Testis (tissue), 5 donors: ENCODE data around the gene CYP4B1. TPM values are rescaled to one million over a fixed set of nuclear protein-coding genes. Genes with fewer than 3 reads are reported as not detected.
"Not testable (repeated sequence)": the region's sequence is repeated elsewhere in the genome, so short reads cannot be mapped to it uniquely, and the experiment has no call there.

Experiments used
- DNase-seq: peaks from one replicate; pipeline ENCODE4 v3.0.0-alpha.2; 2019
- H3K27ac ChIP-seq, 2 donors: fragments of 200-600 bp; sonication (generic); one replicate each; pipeline ENCODE4 v1.5.1; 2019
- H3K27me3 ChIP-seq: fragments of 200-600 bp; sonication (generic); one replicate; pipeline ENCODE4 v1.5.1; 2019
- H3K36me3 ChIP-seq: fragments of 200-600 bp; sonication (generic); one replicate; pipeline ENCODE4 v1.5.1; 2017; ENCODE audit warnings: low read depth; ENCODE audit errors: missing control alignments
- H3K4me1 ChIP-seq: fragments of 200-600 bp; sonication (generic); one replicate; pipeline ENCODE4 v1.5.1; 2019
- H3K4me3 ChIP-seq, 2 donors: fragments of 200-600 bp; sonication (generic); one replicate each; pipeline ENCODE4 v1.5.1; 2017 to 2019
- H3K9me3 ChIP-seq: fragments of 200-600 bp; sonication (generic); one replicate; pipeline ENCODE4 v1.5.1; 2017
- CTCF ChIP-seq, 3 experiments: fragments of 450-650 bp in 2 of 3; fragments of 200-600 bp in 1 of 3; sonication (generic) in 1 of 3; IDR thresholded peaks; one replicate each; pipeline ENCODE4 v1.5.1; 2016 to 2019; ENCODE audit warnings: antibody characterized with exemption in 3 of 3, mild to moderate bottlenecking in 2 of 3, moderate library complexity in 1 of 3
- POLR2A ChIP-seq: fragments of 450-650 bp; IDR thresholded peaks from one replicate; pipeline ENCODE4 v1.6.1; 2017; ENCODE audit warnings: antibody characterized with exemption, mild to moderate bottlenecking, moderate library complexity
- WGBS, 2 donors: methylation state at CpG; one replicate each; pipeline ENCODE4 v1.1.5; 2018; 5-methylcytosine and 5-hydroxymethylcytosine counted together
- intact Hi-C: fragments of 100-400 bp; cut with DNase I; formaldehyde crosslinking; loops from one replicate; pipeline ENCODE4 v1.15.1; 2023; ENCODE audit warnings: low total_unique reads
- long read RNA-seq, 2 donors: transcript quantifications; one replicate each; lab custom pipeline, GENCODE V29; 2026
- polyA plus RNA-seq: library from polyadenylated mRNA; stranded (reverse); fragments of 350-450 nt; fragmentation: Illumina TruSeq; extraction: RNeasy Lipid Tissue Mini Kit (QIAGEN cat#74804); gene quantifications from one replicate; pipeline ENCODE4 v1.2.3, GENCODE V29; 2014; ENCODE audit warnings: low read depth, low replicate concordance; ENCODE audit not compliant: insufficient read depth
- total RNA-seq, 2 donors: library from RNA; depleted of rRNA; stranded (reverse); fragments of >200 nt; gene quantifications; one replicate each; pipeline ENCODE4 v1.2.3, GENCODE V29; 2016

The CYP4B1 gene
- total RNA-seq (1 to 10 TPM; 4.3 to 6.1 TPM), polyA plus RNA-seq (2.1 TPM)
- long read RNA-seq, donor 1: 0 reads
- long read RNA-seq, donor 2: 0 reads

- intact Hi-C loops: no loop called here
- WGBS, 2 donors: 49 to 90% methylated on average over 2 to 4 of the region's 4 CpGs
- peak; percentile 79 for DNase-seq
- Histone ChIP-seq H3K9me3 (no peaks in the 10 kb centered on the region), H3K36me3 (no peaks in the 10 kb centered on the region), H3K27ac (no peak within 1 kb of the TSS), H3K4me1 (peaks cover 13% of the 10 kb centered on the region), H3K4me3 (no peak within 1 kb of the TSS), H3K27me3 (no peaks in the 10 kb centered on the region)
- TF ChIP-seq POLR2A (no peak), CTCF (IDR thresholded peaks at IDR 0.05) (no peak)
Observed at GRCh38 chr1:46798810-46799209, at the start of gene CYP4B1. CYP4B1 (plus strand) TSS chr1:46799046; CDS start chr1:46799082, 36 bp downstream.

- intact Hi-C loops: loop anchor here (10.0 kb wide), 1 partner anchor 245 kb away; no protein-coding TSS in a partner anchor
- H3K36me3 ChIP-seq: no peaks in the 10 kb centered on the region
- no peak overlapping the region for H3K4me3 ChIP-seq
- no peaks in the 10 kb centered on the region for H3K9me3 ChIP-seq
- no peak for TF ChIP-seq CTCF (IDR thresholded peaks at IDR 0.05)
- TF ChIP-seq POLR2A: no peak
- no peak overlapping the region for H3K27ac ChIP-seq
- no peaks in the 10 kb centered on the region for H3K4me1 ChIP-seq
- WGBS, 2 donors: 82 to 84% methylated on average over 1 of the region's 1 CpG
- no peaks in the 10 kb centered on the region for H3K27me3 ChIP-seq
- DNase-seq: no peak
Observed at GRCh38 chr1:46749404-46749803, 49.4 kb upstream of the CYP4B1 start.

- DNase-seq: no peak
- no peaks in the 10 kb centered on the region for H3K9me3 ChIP-seq
- no peak overlapping the region for H3K27ac ChIP-seq
- no peak overlapping the region for H3K4me3 ChIP-seq
- no peaks in the 10 kb centered on the region for H3K36me3 ChIP-seq
- no peaks in the 10 kb centered on the region for H3K4me1 ChIP-seq
- intact Hi-C loops: loop anchor here (10.0 kb wide), 1 partner anchor 245 kb away; no protein-coding TSS in a partner anchor
- 60 to 67% methylated on average over 7 of the region's 7 CpGs for WGBS, 2 donors
- H3K27me3 ChIP-seq: no peaks in the 10 kb centered on the region
- TF ChIP-seq CTCF (IDR thresholded peaks at IDR 0.05): no peak
- TF ChIP-seq POLR2A: no peak
Observed at GRCh38 chr1:46749921-46750404, 48.9 kb upstream of the CYP4B1 start.

- no peak for DNase-seq
- Histone ChIP-seq H3K27me3 (no peaks in the 10 kb centered on the region), H3K4me3 (no peak overlapping the region), H3K27ac (no peak overlapping the region), H3K4me1 (peaks cover 15% of the 10 kb centered on the region), H3K9me3 (no peaks in the 10 kb centered on the region), H3K36me3 (no peaks in the 10 kb centered on the region)
- no peak for TF ChIP-seq POLR2A
- TF ChIP-seq CTCF (IDR thresholded peaks at IDR 0.05): no peak
- intact Hi-C loops: no loop called here
- WGBS, 2 donors: 72 to 77% methylated on average over 1 of the region's 1 CpG
Observed at GRCh38 chr1:46753985-46754384, 44.9 kb upstream of the CYP4B1 start.

- peaks cover 15% of the 10 kb centered on the region for H3K4me1 ChIP-seq
- H3K36me3 ChIP-seq, H3K9me3 ChIP-seq, H3K27me3 ChIP-seq, intact Hi-C loops, H3K4me3 ChIP-seq, DNase-seq, H3K27ac ChIP-seq: not testable (repeated sequence)
- WGBS, 2 donors: 68 to 75% methylated on average over 4 of the region's 4 CpGs
Observed at GRCh38 chr1:46754707-46755106, 44.1 kb upstream of the CYP4B1 start.
